ENCODE data around the gene OOSP2. TPM values are rescaled to one million over a fixed set of nuclear protein-coding genes. Genes with fewer than 3 reads are reported as not detected.

Gene OOSP2
- total and polyA plus RNA-seq, 2 of the 13 experiments (the other 11 are each of a cell fraction or from before 2014, with no cell fraction given), result not detected

- no peak for FAIRE-seq
- POLR2A ChIA-PET, result no interaction called here
Measured at GRCh38 chr11:60084631-60085273, 44.5 kb downstream of the OOSP2 start.

More at GRCh38 chr11:60084631-60085273, 44.5 kb downstream of the OOSP2 start:
- in situ Hi-C loops (cut with HindIII; ENCODE audit: extremely low pct_ligation_motif_present, low pct_unique_long_range_greater_than_20kb), result no loop called here
- Histone ChIP-seq H3K4me1 (ENCODE audit: insufficient read depth, low read length) (no peaks in the 10 kb centered on the region), H4K20me1 (ENCODE audit: insufficient read depth, low read length) (no peaks in the 10 kb centered on the region), H3K36me3 (replicated peaks in 1 of 2; ENCODE audit: control insufficient read depth in 1 of 2, insufficient read depth in 2 of 2, low read length in 2 of 2) (no peaks in the 10 kb centered on the region), H2AFZ (ENCODE audit: low read length) (no peak overlapping the region), H3K27me3 (ENCODE audit: control insufficient read depth in 1 of 2, insufficient read depth in 2 of 2, low read length in 2 of 2) (no peaks in the 10 kb centered on the region), H3K4me3 (replicated peaks in 1 of 3; ENCODE audit: insufficient read depth in 1 of 3, low read depth in 2 of 3, low read length in 3 of 3) (no peak overlapping the region), H3K27ac (ENCODE audit: extremely low read length, insufficient read depth, low read length) (no peak overlapping the region), H3K4me2 (ENCODE audit: low read depth, low read length) (no peak overlapping the region), H3K9ac (ENCODE audit: insufficient read depth, low read depth, low read length) (no peak overlapping the region), H3K79me2 (ENCODE audit: insufficient read depth, low read length) (no peaks in the 10 kb centered on the region), H3K9me3 (ENCODE audit: low read length) (no peaks in the 10 kb centered on the region)
- no peak for TF ChIP-seq EHMT2 (IDR thresholded peaks at IDR 0.05; ENCODE audit: borderline replicate concordance, low read depth, low read length)
- TF ChIP-seq ZMAT3 (CRISPR knock-in tag; conservative IDR thresholded peaks at IDR 0.05), result no peak
- no peak for TF ChIP-seq FOSL2 (CRISPR knock-in tag; IDR thresholded peaks at IDR 0.05)
- no peak for TF ChIP-seq RXRA (CRISPR knock-in tag; IDR thresholded peaks at IDR 0.05)
- no peak for TF ChIP-seq MAFG (CRISPR knock-in tag; IDR thresholded peaks at IDR 0.05)
- TF ChIP-seq, protein P1, sequence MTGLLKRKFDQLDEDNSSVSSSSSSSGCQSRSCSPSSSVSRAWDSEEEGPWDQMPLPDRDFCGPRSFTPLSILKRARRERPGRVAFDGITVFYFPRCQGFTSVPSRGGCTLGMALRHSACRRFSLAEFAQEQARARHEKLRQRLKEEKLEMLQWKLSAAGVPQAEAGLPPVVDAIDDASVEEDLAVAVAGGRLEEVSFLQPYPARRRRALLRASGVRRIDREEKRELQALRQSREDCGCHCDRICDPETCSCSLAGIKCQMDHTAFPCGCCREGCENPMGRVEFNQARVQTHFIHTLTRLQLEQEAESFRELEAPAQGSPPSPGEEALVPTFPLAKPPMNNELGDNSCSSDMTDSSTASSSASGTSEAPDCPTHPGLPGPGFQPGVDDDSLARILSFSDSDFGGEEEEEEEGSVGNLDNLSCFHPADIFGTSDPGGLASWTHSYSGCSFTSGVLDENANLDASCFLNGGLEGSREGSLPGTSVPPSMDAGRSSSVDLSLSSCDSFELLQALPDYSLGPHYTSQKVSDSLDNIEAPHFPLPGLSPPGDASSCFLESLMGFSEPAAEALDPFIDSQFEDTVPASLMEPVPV (CRISPR knock-in tag; IDR thresholded peaks at IDR 0.05), result no peak
- TF ChIP-seq PHF20 (CRISPR knock-in tag; IDR thresholded peaks at IDR 0.05), result no peak
- TF ChIP-seq IKZF4 (CRISPR knock-in tag; IDR thresholded peaks at IDR 0.05; ENCODE audit: borderline replicate concordance, low read depth, not compliant biosample characterization), result no peak
- TF ChIP-seq ZNF7 (CRISPR knock-in tag; IDR thresholded peaks at IDR 0.05), result no peak
- TF ChIP-seq, protein P2, sequence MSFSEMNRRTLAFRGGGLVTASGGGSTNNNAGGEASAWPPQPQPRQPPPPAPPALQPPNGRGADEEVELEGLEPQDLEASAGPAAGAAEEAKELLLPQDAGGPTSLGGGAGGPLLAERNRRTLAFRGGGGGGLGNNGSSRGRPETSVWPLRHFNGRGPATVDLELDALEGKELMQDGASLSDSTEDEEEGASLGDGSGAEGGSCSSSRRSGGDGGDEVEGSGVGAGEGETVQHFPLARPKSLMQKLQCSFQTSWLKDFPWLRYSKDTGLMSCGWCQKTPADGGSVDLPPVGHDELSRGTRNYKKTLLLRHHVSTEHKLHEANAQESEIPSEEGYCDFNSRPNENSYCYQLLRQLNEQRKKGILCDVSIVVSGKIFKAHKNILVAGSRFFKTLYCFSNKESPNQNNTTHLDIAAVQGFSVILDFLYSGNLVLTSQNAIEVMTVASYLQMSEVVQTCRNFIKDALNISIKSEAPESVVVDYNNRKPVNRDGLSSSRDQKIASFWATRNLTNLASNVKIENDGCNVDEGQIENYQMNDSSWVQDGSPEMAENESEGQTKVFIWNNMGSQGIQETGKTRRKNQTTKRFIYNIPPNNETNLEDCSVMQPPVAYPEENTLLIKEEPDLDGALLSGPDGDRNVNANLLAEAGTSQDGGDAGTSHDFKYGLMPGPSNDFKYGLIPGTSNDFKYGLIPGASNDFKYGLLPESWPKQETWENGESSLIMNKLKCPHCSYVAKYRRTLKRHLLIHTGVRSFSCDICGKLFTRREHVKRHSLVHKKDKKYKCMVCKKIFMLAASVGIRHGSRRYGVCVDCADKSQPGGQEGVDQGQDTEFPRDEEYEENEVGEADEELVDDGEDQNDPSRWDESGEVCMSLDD (CRISPR knock-in tag; IDR thresholded peaks at IDR 0.05; ENCODE audit: borderline replicate concordance), result no peak
- no peak for ATAC-seq
- WGBS (ENCODE audit: low lambda C conversion rate), result 3% methylated on average over 3 of the region's 3 CpGs
- BruUV-seq (replicated peaks), result no TSS peak
- no peak for DNase-seq (ENCODE audit: low spot score)
- CTCF ChIA-PET (ENCODE audit: low intra/inter-chr PET ratio, low total read pairs), result no interaction called here
- intact Hi-C loops (cut with micrococcal nuclease; ENCODE audit: unreplicated experiment), result no loop called here

Measured in HepG2 (cell line).